ENCODE results near the gene OLFML2A.
"Not testable (repeated sequence)": the region's sequence is repeated elsewhere in the genome, so short reads cannot be mapped to it uniquely, and the experiment has no call there.

The OLFML2A gene

GRCh38 chr9:124831642-124832364 is 54.9 kb downstream of the OLFML2A start:
- no peak for DNase-seq

- DNase-seq = no peak
Observed at GRCh38 chr9:124834591-124834990, 57.7 kb downstream of the OLFML2A start.

DNA sequence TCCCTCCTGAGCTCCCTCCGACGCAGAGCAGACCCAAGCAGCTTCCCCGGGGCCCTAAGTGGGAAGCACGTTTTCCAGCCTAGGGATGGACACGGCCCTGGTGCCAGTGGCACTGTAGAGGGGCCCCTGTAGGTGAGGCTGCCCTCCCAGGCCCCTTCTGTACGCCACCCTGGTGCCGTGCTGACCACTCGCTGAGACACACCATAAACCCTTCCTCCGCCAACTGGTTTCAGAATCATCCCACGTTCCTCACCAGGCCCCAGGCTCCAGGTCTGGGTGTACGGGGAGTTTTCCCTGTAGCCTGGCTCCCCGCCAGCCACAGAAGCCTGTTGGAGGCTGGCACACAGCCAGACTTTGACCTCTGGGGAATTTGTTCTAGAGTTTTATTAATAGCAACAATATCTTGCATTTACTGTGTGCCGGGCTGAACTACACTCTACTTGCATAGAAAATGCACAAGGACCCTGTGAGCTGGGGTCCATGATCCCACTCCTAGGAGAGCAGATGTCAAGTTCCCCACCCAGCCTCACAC is 58.2 kb downstream of the OLFML2A start:
- DNase-seq = peak; percentile 54

GRCh38 chr9:124838132-124838531 is 61.2 kb downstream of the OLFML2A start:
- not testable (repeated sequence) for DNase-seq

GRCh38 chr9:124838567-124839275 is 61.8 kb downstream of the OLFML2A start:
- DNase-seq = not testable (repeated sequence)

GRCh38 chr9:124839612-124840299 is 62.8 kb downstream of the OLFML2A start:
- DNase-seq = no peak

DNA sequence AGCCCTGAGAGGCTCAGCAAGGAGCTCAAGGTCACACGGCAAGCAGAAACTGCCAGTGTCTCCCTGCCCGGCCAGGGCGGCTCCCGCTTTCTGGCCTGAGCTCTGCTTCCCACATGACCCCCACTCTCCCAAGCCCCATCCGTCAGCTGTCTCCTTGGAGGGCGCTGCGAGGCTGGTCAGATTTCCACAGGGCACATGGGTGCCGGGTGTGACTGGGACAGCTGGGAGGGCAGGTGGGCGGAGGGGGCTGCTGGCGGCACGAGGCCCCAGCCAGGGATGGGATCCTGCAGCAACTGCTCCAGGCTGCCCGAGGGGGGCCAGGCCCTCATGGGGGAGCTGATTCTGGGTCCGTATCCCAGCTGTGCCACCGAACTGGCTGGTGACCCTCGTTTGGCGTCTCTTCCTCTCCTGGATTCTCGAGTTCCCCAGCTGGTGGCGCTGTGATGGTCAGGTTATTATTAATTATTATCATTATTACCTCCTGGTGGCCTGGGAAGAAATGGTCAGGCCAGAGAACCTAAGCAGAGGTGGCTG is 63.4 kb downstream of the OLFML2A start:
- no peak for DNase-seq

GRCh38 chr9:124841075-124841821 is 64.3 kb downstream of the OLFML2A start:
- no peak for DNase-seq

DNA sequence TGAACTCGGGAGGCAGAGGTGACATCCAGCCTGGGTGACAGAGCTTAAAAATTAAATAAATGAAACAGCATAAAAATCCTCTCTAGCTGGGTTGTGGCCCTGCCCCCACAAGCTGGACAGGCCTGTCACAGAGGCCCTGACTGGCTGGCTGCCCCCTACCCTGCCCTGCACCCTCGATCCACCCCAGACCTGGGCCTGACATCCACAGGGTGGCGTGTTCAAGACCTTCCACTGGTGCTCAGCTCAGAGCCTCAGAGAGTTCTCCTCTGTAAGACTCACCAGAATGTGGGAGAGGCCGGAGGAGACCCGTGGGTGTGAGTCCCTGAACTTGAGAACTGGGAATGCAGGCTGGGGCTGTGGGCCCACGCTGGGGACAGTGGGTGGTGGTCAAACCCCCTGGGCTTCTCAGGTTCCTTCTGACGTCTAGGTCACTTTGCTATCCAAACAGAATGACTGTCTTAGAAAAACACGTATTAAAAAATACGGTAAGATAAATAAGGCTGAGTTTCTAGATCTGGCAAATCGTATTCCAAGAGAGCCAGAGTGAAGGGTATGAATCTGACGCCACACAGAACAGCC is 66.6 kb downstream of the OLFML2A start:
- DNase-seq = no peak

DNA sequence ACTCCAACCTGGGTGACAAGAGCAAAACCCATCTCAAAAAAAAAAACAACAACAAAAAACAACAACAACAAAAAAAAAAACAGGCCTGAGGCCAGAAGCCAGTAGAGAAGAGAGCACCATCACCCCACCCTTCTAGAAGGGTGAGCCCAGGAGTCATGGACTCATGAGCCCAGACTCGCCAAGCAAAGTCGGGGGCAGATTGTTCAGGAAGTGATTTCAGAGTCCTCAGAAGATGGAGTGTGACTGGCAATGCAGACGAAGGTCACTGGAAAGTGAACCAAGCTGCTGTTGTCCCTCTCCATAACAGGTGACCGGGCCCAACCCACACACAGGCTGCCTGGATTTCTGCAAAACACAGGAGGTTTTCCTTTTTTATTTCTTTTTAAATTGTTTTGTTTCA is 67.4 kb downstream of the OLFML2A start:
- DNase-seq = no peak

DNA sequence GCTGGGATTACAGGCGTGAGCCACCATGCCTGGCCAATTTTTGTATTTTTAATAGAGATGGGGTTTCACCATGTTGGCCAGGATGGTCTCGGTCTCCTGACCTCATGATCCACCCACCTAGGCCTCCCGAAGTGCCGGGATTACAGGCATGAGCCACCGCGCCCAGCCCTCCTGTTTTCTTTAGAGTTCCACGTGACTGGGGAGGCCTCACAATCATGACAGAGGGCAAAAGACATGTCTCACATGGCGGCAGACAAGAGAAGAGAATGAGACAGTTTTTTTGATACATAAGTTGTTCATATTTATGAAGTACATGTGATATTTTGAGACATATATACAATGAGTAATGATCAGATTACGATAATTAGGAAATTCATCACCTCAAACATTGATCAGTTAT is 69.5 kb downstream of the OLFML2A start:
- not testable (repeated sequence) for DNase-seq

DNA sequence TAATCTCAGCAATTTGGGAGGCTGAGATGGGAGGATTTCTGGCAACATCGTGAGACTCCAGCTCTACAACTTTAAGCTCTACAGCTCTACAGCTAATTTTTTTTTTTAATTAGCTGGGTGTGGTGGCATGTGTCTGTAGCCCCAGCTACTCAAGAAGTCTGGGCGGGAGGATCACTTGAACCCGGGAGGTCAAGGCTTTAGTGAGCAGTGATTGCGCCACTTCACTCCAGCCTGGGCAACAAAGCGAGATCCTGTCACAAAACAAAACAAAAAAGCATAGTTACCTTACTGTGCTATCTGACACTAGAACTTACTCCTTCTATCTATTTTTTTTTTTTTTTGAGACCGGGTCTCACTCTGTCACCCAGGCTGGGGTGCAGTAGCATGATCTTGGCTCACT is 70.0 kb downstream of the OLFML2A start:
- DNase-seq = no peak

GRCh38 chr9:124849801-124850200 is 72.9 kb downstream of the OLFML2A start:
- DNase-seq = peak; percentile 20

GRCh38 chr9:124852121-124852828 is 75.3 kb downstream of the OLFML2A start:
- DNase-seq = no peak

DNA sequence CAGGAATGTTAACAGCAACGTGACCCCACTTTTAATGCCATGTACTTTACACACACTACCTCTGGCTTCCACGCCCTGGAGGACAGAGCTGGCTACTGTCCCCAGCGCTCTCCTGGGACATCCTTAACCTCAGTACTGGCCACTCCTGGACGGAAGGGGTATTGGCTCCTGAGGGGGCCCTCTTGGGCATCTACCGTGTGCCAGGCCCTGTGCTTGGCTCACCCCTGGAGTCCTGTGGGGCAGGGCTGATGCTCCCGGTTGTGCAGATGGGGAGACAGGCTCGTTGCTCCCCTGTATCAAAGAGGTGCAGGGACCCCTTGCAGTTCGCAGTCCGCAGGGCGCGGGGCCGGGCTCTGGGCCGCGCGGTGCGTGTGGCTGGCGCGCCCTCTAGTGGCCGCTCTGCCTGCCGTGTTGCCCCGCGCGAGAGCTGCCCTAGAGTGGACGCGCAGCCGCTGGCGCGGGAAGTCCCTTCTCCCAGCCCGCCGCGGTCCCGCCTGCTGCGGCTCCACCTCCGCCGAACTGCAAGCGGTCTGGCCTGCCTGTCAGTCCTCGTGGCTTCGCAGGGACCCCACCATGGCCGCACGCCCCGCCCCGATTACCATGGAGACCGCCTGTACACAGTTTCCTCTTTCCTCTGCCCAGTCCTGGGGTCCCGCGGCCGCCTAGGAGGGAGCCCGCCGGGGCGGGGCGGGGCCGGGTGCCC is 76.0 kb downstream of the OLFML2A start, which contains the start of gene WDR38:
Gene WDR38, plus strand, starts transcription at position 632 of the 703 bp plus-strand sequence. CDS start 72 bp downstream, outside the sequence.
- DNase-seq = peak; percentile 76

DNA sequence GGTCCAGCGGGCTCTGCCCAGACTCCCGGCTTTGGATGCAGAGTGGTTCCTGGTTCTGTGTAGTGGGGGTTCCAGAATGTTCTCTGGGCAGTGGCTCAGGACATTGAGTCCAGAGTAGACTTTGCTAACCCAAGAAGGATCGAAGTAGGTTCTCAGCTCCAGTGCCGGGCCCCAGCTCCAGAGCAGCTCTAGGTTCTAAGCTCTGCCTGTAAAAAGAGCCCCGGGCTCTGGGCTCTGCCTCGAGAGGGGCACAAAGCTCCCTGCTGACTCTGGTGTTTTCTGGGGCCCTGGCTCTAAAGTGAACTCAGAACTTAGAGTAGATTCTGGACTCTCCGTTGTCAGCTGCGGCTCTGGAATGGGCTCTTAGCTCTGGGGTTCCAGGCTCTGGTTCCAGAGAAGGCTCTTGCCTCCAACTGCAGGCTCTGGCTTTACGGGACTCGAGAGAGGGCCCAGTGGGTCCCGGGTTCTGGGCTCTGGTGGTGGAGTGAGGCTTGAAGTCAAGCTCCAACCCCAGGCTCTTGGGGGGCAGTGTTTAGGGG is 76.7 kb downstream of the OLFML2A start:
- no peak for DNase-seq

DNA sequence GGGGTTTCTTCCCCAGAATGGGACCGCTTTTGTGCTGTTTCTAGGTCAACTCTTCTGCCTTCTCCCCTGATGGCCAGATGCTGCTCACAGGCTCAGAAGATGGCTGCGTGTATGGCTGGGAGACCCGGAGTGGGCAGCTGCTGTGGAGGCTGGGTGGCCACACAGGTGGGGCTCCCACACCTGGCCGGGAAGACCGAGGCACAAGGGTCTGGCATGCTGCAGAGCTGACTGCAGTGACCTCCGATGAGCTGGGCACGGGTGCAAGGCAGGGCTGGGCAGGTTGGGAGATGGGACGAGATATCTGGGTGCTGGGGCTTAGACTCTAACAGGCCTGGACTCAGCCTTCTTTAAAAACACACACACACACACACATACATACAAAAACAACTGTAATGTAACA is 77.2 kb downstream of the OLFML2A start:
- no peak for DNase-seq

GRCh38 chr9:124854822-124855221 is 77.9 kb downstream of the OLFML2A start:
- DNase-seq = no peak

DNA sequence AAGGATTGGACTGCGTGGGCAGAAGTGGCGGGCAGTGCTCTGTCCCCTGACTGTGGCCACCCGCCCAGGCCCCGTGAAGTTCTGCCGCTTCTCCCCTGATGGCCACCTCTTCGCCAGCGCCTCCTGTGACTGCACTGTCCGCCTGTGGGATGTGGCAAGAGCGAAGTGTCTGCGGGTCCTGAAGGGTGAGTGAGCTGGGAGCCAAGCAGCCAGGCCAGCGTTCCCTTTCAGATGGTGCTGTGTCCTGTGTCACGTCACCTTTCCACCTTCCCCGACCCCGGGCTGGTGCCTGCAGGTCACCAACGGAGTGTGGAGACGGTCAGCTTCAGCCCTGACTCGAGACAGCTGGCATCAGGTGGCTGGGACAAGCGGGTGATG is 78.6 kb downstream of the OLFML2A start:
- DNase-seq = no peak
